ENCODE results near the gene FOXK2. TPM values are rescaled to one million over a fixed set of nuclear protein-coding genes. Genes with fewer than 3 reads are reported as not detected.
"Not testable (repeated sequence)": the region's sequence is repeated elsewhere in the genome, so short reads cannot be mapped to it uniquely, and the experiment has no call there.

The FOXK2 gene
- total RNA-seq, 1 experiment from 2014 or later = 78.9 TPM

DNA sequence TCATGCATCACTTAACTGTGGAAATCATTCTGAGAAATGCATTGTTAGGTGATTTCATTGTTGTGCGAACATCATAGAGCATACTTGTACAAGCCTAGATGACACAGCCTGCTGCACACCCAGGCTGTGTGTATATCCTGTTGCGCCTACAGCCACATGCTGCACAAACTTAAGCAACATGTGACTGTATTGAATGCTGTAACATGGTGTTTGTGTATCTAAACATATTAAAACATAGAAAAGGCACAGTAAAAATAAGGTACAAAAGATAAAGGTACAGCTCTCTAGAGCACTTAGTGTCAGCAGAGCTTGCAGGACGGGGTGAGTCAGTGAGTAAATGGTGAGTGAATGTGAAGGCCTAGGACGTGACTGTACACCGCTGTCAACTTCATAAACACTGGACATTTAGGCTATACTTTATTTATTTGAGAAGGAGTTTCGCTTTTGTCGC, 11.9 kb downstream of the FOXK2 start:
- DNase-seq = no peak
- intact Hi-C loops (cut with micrococcal nuclease; ENCODE audit: unreplicated experiment) = no loop called here
- Histone ChIP-seq H3F3A (ENCODE audit: insufficient read depth, low read depth) (peaks cover 12% of the 10 kb centered on the region; the same call in 1 of the 2 replicates), H3K9me2 (ENCODE audit: insufficient read depth) (no peaks in the 10 kb centered on the region), H2AFZ (no peak overlapping the region), H3K27ac (no peak overlapping the region), H3K79me2 (ENCODE audit: low read depth) (peaks cover 100% of the 10 kb centered on the region), H3K4me2 (no peak overlapping the region), H4K20me1 (ENCODE audit: insufficient read depth) (peaks cover 91% of the 10 kb centered on the region), H3K4me3 (no peak overlapping the region), H3K27me3 (ENCODE audit: insufficient read depth, low read depth) (no peaks in the 10 kb centered on the region), H3K9me3 (ENCODE audit: insufficient read depth, low read depth) (no peaks in the 10 kb centered on the region), H3K36me3 (ENCODE audit: low read depth) (no peaks in the 10 kb centered on the region), H3K4me1 (replicated peaks; ENCODE audit: insufficient read depth) (no peaks in the 10 kb centered on the region; the same call in 1 of the 2 replicates)
- POLR2A ChIA-PET (ENCODE audit: unreplicated experiment) = interaction anchor here (1.0 kb wide), 1 partner anchor 9 kb away, joined by 4 read pairs; no protein-coding TSS in a partner anchor
- BruUV-seq (replicated peaks) = no TSS peak
- CTCF ChIA-PET = no interaction called here
- TF ChIP-seq EZH2 (IDR thresholded peaks at IDR 0.05; ENCODE audit: low read depth) = no peak
- TF ChIP-seq, protein P1, sequence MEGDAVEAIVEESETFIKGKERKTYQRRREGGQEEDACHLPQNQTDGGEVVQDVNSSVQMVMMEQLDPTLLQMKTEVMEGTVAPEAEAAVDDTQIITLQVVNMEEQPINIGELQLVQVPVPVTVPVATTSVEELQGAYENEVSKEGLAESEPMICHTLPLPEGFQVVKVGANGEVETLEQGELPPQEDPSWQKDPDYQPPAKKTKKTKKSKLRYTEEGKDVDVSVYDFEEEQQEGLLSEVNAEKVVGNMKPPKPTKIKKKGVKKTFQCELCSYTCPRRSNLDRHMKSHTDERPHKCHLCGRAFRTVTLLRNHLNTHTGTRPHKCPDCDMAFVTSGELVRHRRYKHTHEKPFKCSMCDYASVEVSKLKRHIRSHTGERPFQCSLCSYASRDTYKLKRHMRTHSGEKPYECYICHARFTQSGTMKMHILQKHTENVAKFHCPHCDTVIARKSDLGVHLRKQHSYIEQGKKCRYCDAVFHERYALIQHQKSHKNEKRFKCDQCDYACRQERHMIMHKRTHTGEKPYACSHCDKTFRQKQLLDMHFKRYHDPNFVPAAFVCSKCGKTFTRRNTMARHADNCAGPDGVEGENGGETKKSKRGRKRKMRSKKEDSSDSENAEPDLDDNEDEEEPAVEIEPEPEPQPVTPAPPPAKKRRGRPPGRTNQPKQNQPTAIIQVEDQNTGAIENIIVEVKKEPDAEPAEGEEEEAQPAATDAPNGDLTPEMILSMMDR (conservative IDR thresholded peaks at IDR 0.05) = no peak

DNA sequence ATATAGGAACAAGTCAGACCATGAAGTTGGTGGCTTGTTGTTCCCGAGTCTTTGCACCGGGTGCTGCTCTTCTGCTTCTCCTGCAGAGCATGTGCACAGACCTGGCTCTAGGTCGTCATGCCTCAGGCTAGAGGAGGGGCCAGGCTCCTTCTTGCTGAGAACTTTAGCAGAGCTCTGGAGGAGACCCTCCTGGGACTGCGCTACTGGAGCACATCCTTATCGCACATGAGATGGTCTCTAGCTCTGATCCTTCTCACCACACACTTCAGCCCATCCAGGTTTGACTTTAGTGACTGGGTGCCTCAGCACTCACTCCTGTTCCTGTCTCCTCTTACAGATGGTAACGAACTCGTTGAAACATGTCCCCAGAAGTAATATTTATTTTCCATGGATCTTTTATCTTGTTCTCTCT, 14.9 kb downstream of the FOXK2 start:
- TF ChIP-seq EZH2 (IDR thresholded peaks at IDR 0.05; ENCODE audit: low read depth) = no peak
- TF ChIP-seq, protein P1 (conservative IDR thresholded peaks at IDR 0.05) = no peak
- H3K27ac ChIP-seq = no peak overlapping the region
- no peak overlapping the region for H3K4me3 ChIP-seq
- H2AFZ ChIP-seq = no peak overlapping the region
- POLR2A ChIA-PET (ENCODE audit: unreplicated experiment) = no interaction called here
- no peaks in the 10 kb centered on the region for H3K9me3 ChIP-seq (ENCODE audit: insufficient read depth, low read depth)
- H3K27me3 ChIP-seq (ENCODE audit: insufficient read depth, low read depth) = no peaks in the 10 kb centered on the region
- peaks cover 79% of the 10 kb centered on the region for H4K20me1 ChIP-seq (ENCODE audit: insufficient read depth)
- intact Hi-C loops (cut with micrococcal nuclease; ENCODE audit: unreplicated experiment) = no loop called here
- peaks cover 97% of the 10 kb centered on the region for H3K79me2 ChIP-seq (ENCODE audit: low read depth)
- no TSS peak for BruUV-seq (replicated peaks)
- H3K36me3 ChIP-seq (ENCODE audit: low read depth) = no peaks in the 10 kb centered on the region
- H3K4me1 ChIP-seq (replicated peaks; ENCODE audit: insufficient read depth) = no peaks in the 10 kb centered on the region; the same call in 1 of the 2 replicates
- CTCF ChIA-PET = no interaction called here
- peaks cover 9% of the 10 kb centered on the region; the same call in 1 of the 2 replicates for H3F3A ChIP-seq (ENCODE audit: insufficient read depth, low read depth)
- H3K9me2 ChIP-seq (ENCODE audit: insufficient read depth) = no peaks in the 10 kb centered on the region
- no peak overlapping the region for H3K4me2 ChIP-seq
- DNase-seq = no peak

DNA sequence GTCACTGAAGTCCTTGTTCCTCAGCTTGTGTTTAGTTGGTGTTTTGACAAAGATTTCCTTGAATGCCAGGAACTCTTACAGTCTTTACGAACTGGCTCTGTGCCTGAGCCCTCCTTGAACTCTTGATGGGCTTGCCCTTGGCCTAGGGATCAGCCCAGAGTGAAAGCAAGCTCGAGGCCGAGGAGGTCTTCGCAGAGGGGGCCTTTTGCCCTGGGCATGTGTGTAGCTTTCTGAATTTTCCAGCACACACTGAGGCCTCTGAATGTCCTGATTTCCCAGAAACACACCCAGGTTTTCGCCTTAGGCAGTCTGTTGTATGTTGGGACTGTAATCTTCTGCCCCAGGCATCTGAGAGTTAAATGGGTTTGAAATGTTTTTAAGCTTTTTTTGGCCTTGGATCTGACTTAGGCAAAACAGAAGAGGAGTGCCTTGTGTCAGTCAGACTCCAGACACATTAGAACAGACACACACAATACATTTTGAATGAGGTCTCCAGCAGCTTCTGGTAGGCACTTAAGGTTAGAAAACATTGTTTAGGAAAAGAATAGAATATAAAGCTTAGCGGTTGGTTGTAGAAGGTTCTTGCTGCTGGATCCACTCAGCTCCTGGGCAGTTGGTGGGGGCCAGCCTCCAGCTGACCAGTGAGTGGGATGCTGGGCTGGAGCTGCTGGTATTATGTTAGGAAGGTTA, 17.1 kb downstream of the FOXK2 start:
- POLR2A ChIA-PET (ENCODE audit: unreplicated experiment) = no interaction called here

DNA sequence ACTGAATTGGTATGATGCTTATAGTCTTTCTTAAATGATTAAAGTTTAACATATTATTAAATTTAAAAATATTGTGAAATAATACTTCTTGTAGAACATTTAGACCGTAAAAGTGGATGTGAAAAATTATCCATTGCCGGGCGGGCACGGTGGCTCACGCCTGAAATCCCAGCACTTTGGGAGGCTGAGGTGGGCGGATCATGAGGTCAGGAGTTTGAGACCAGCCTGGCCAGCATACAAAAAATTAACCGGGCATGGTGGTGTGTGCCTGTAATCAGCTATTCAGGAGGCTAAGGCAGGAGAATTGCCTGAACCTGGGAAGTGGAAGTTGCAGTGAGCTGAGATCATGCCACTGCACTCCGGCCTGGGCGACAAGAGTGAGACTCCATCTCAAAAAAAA, 17.7 kb downstream of the FOXK2 start:
- H3F3A ChIP-seq (ENCODE audit: insufficient read depth, low read depth); BruUV-seq (replicated peaks); H3K4me3 ChIP-seq; DNase-seq; H3K9me2 ChIP-seq (ENCODE audit: insufficient read depth); H3K36me3 ChIP-seq (ENCODE audit: low read depth); H3K27ac ChIP-seq; H3K9me3 ChIP-seq (ENCODE audit: insufficient read depth, low read depth); H2AFZ ChIP-seq; CTCF ChIA-PET; H3K27me3 ChIP-seq (ENCODE audit: insufficient read depth, low read depth); H3K4me1 ChIP-seq (replicated peaks; ENCODE audit: insufficient read depth); H3K4me2 ChIP-seq; intact Hi-C loops (cut with micrococcal nuclease; ENCODE audit: unreplicated experiment); POLR2A ChIA-PET (ENCODE audit: unreplicated experiment): not testable (repeated sequence)
- Histone ChIP-seq H4K20me1 (ENCODE audit: insufficient read depth) (peaks cover 84% of the 10 kb centered on the region), H3K79me2 (ENCODE audit: low read depth) (peaks cover 97% of the 10 kb centered on the region)

More for the DNA sequence above, 17.1 kb downstream of the FOXK2 start:
- intact Hi-C loops (cut with micrococcal nuclease; ENCODE audit: unreplicated experiment) = no loop called here
- H3K9me3 ChIP-seq (ENCODE audit: insufficient read depth, low read depth) = no peaks in the 10 kb centered on the region
- peak overlapping the region; percentile 19; the same call in 1 of the 2 replicates for H3K27ac ChIP-seq
- H3K27me3 ChIP-seq (ENCODE audit: insufficient read depth, low read depth) = no peaks in the 10 kb centered on the region
- TF ChIP-seq EZH2 (IDR thresholded peaks at IDR 0.05; ENCODE audit: low read depth) = no peak
- TF ChIP-seq, protein P1 (conservative IDR thresholded peaks at IDR 0.05) = no peak
- H3K4me1 ChIP-seq (replicated peaks; ENCODE audit: insufficient read depth) = no peaks in the 10 kb centered on the region
- no peak overlapping the region for H2AFZ ChIP-seq
- DNase-seq = no peak
- CTCF ChIA-PET = no interaction called here
- H3F3A ChIP-seq (ENCODE audit: insufficient read depth, low read depth) = peaks cover 4% of the 10 kb centered on the region; the same call in 1 of the 2 replicates
- no peak overlapping the region for H3K4me3 ChIP-seq
- no peak overlapping the region for H3K4me2 ChIP-seq
- no peaks in the 10 kb centered on the region for H3K9me2 ChIP-seq (ENCODE audit: insufficient read depth)
- no TSS peak for BruUV-seq (replicated peaks)
- peaks cover 79% of the 10 kb centered on the region for H4K20me1 ChIP-seq (ENCODE audit: insufficient read depth)
- peaks cover 97% of the 10 kb centered on the region for H3K79me2 ChIP-seq (ENCODE audit: low read depth)
- H3K36me3 ChIP-seq (ENCODE audit: low read depth) = no peaks in the 10 kb centered on the region

DNA sequence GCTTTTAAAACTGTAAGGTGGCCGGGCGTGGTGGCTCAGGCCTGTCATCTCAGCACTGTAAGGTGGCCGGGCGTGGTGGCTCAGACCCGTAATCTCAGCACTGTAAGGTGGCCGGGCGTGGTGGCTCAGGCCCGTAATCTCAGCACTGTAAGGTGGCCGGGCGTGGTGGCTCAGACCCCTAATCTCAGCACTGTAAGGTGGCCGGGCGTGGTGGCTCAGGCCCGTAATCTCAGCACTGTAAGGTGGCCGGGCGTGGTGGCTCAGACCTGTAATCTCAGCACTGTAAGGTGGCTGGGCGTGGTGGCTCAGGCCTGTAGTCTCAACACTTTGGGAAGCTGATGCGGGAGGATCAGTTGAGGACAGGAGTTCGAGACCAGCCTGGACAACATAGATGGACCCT, 19.5 kb downstream of the FOXK2 start:
- H2AFZ ChIP-seq; H3K4me3 ChIP-seq; H3K4me2 ChIP-seq; DNase-seq; H3K9me3 ChIP-seq (ENCODE audit: insufficient read depth, low read depth); H3K9me2 ChIP-seq (ENCODE audit: insufficient read depth); BruUV-seq (replicated peaks); H3K27me3 ChIP-seq (ENCODE audit: insufficient read depth, low read depth); intact Hi-C loops (cut with micrococcal nuclease; ENCODE audit: unreplicated experiment); POLR2A ChIA-PET (ENCODE audit: unreplicated experiment); H3F3A ChIP-seq (ENCODE audit: insufficient read depth, low read depth); CTCF ChIA-PET; H3K36me3 ChIP-seq (ENCODE audit: low read depth); H3K4me1 ChIP-seq (replicated peaks; ENCODE audit: insufficient read depth); H3K27ac ChIP-seq: not testable (repeated sequence)
- peaks cover 83% of the 10 kb centered on the region for H4K20me1 ChIP-seq (ENCODE audit: insufficient read depth)
- H3K79me2 ChIP-seq (ENCODE audit: low read depth) = peaks cover 96% of the 10 kb centered on the region

All from PC-9 (cell line).